WTC11 (cell line): ENCODE results near the gene CDH20. TPM values are rescaled to one million over a fixed set of nuclear protein-coding genes. Genes with fewer than 3 reads are reported as not detected.

Source experiments
- ATAC-seq: fragments of 200-7000 bp; cut with Tn5 transposase; 2 replicates; pipeline ENCODE4 v1.10.0; 2021; ENCODE audit warnings: mild to moderate bottlenecking, moderate library complexity
- CTCF ChIA-PET: fragments of 300-600 bp; sonication (Branson Sonifier 250); formaldehyde crosslinking; loops from one replicate; lab custom pipeline; 2021; ENCODE audit warnings: antibody characterized with exemption; lab: Charles Lee
- POLR2A ChIA-PET: fragments of 350-600 bp; sonication (Branson Sonifier 250); formaldehyde crosslinking; loops from one replicate; lab custom pipeline; 2021; ENCODE audit warnings: antibody characterized with exemption; lab: Charles Lee
- DNase-seq: peaks from one replicate; pipeline ENCODE4 v3.0.0; 2021; ENCODE audit warnings: low spot score
- H3K27ac Mint-ChIP-seq: 2 replicates; pipeline ENCODE4 v1.8.0; 2021; ENCODE audit warnings: mixed read lengths
- H3K27me3 Mint-ChIP-seq: 2 replicates; pipeline ENCODE4 v1.8.0; 2021; ENCODE audit warnings: low read depth, mild to moderate bottlenecking, moderate library complexity, mixed read lengths
- H3K36me3 Mint-ChIP-seq: 2 replicates; pipeline ENCODE4 v1.8.0; 2021; ENCODE audit warnings: mixed read lengths
- H3K4me1 Mint-ChIP-seq: 2 replicates; pipeline ENCODE4 v1.8.0; 2022; ENCODE audit warnings: mixed read lengths
- H3K4me3 Mint-ChIP-seq: 2 replicates; pipeline ENCODE4 v1.8.0; 2021; ENCODE audit warnings: mild to moderate bottlenecking, moderate library complexity, mixed read lengths
- H3K9me3 Mint-ChIP-seq: 2 replicates; pipeline ENCODE4 v1.8.0; 2021; ENCODE audit warnings: mixed read lengths
- AFF4 ChIP-seq: sonication (generic); formaldehyde crosslinking; IDR thresholded peaks from 2 replicates; pipeline ENCODE4 v1.8.1; 2023; ENCODE audit warnings: mild to moderate bottlenecking, missing genetic modification reagents, borderline replicate concordance
- E2F5 ChIP-seq: sonication (generic); formaldehyde crosslinking; IDR thresholded peaks from 2 replicates; pipeline ENCODE4 v1.8.1; 2022; ENCODE audit warnings: mild to moderate bottlenecking, moderate library complexity, missing genetic modification reagents
- FOXK1 ChIP-seq: sonication (generic); formaldehyde crosslinking; IDR thresholded peaks from 2 replicates; pipeline ENCODE4 v1.8.0; 2022; ENCODE audit warnings: mild to moderate bottlenecking, moderate library complexity, missing genetic modification reagents
- GABPB1 ChIP-seq: sonication (generic); formaldehyde crosslinking; IDR thresholded peaks from 2 replicates; pipeline ENCODE4 v1.8.1; 2023; ENCODE audit warnings: mild to moderate bottlenecking, missing genetic modification reagents
- GRHL2 ChIP-seq: fragments of 250-450 bp; sonication (Bioruptor Pico); IDR thresholded peaks from 2 replicates; pipeline ENCODE4 v1.8.0; 2022; ENCODE audit warnings: mild to moderate bottlenecking, moderate library complexity; ENCODE audit not compliant: insufficient replicate concordance, severe bottlenecking
- GTF2I ChIP-seq: fragments of 250-450 bp; sonication (Bioruptor Pico); conservative IDR thresholded peaks from 2 replicates; pipeline ENCODE4 v1.4.0; 2021; ENCODE audit warnings: mild to moderate bottlenecking
- HMGA2 ChIP-seq: fragments of 250-450 bp; sonication (Bioruptor Pico); IDR thresholded peaks from 2 replicates; pipeline ENCODE4 v1.4.0; 2021; ENCODE audit warnings: mild to moderate bottlenecking, moderate library complexity
- IRF1 ChIP-seq: sonication (generic); formaldehyde crosslinking; IDR thresholded peaks from 2 replicates; pipeline ENCODE4 v1.8.0; 2023; ENCODE audit warnings: missing genetic modification reagents
- IRF2 ChIP-seq: sonication (generic); formaldehyde crosslinking; IDR thresholded peaks from 2 replicates; pipeline ENCODE4 v1.8.0; 2022; ENCODE audit warnings: low read depth, missing genetic modification reagents, borderline replicate concordance
- JAZF1 ChIP-seq: fragments of 250-450 bp; sonication (Bioruptor Pico); IDR thresholded peaks from 2 replicates; pipeline ENCODE4 v1.9.0; 2021; ENCODE audit warnings: moderate library complexity, mild to moderate bottlenecking, inconsistent platforms
- MAX ChIP-seq: sonication (generic); formaldehyde crosslinking; IDR thresholded peaks from 2 replicates; pipeline ENCODE4 v1.8.0; 2022; ENCODE audit warnings: mild to moderate bottlenecking, missing genetic modification reagents
- NR1H2 ChIP-seq: sonication (generic); formaldehyde crosslinking; IDR thresholded peaks from 2 replicates; pipeline ENCODE4 v1.9.0; 2021; ENCODE audit warnings: mild to moderate bottlenecking, moderate library complexity, missing genetic modification reagents
- NR3C1 ChIP-seq: sonication (generic); formaldehyde crosslinking; conservative IDR thresholded peaks from 2 replicates; pipeline ENCODE4 v1.8.1; 2023; ENCODE audit warnings: low read depth, mild to moderate bottlenecking, missing genetic modification reagents
- PRDM15 ChIP-seq: sonication (generic); formaldehyde crosslinking; IDR thresholded peaks from 2 replicates; pipeline ENCODE4 v1.8.0; 2022; ENCODE audit warnings: missing genetic modification reagents
- PREB ChIP-seq: sonication (generic); formaldehyde crosslinking; IDR thresholded peaks from 2 replicates; pipeline ENCODE4 v1.8.1; 2022; ENCODE audit warnings: mild to moderate bottlenecking, missing genetic modification reagents, moderate library complexity, borderline replicate concordance
- PRRX2 ChIP-seq: fragments of 250-450 bp; sonication (Bioruptor Pico); IDR thresholded peaks from 2 replicates; pipeline ENCODE4 v1.8.0; 2021; ENCODE audit warnings: mild to moderate bottlenecking
- RORB ChIP-seq: fragments of 250-450 bp; sonication (Bioruptor Pico); IDR thresholded peaks from 2 replicates; pipeline ENCODE4 v1.9.0; 2021; ENCODE audit warnings: mild to moderate bottlenecking
- TEAD1 ChIP-seq: sonication (generic); formaldehyde crosslinking; IDR thresholded peaks from 2 replicates; pipeline ENCODE4 v1.8.0; 2022; ENCODE audit warnings: mild to moderate bottlenecking, missing genetic modification reagents
- TEAD4 ChIP-seq: sonication (generic); formaldehyde crosslinking; IDR thresholded peaks from 2 replicates; pipeline ENCODE4 v1.8.0; 2022; ENCODE audit warnings: mild to moderate bottlenecking, missing genetic modification reagents
- USF1 ChIP-seq: sonication (generic); formaldehyde crosslinking; IDR thresholded peaks from 2 replicates; pipeline ENCODE4 v1.8.0; 2022; ENCODE audit warnings: mild to moderate bottlenecking, missing genetic modification reagents
- ZMAT4 ChIP-seq: fragments of 250-450 bp; sonication (Bioruptor Pico); IDR thresholded peaks from 2 replicates; pipeline ENCODE4 v1.9.0; 2021; ENCODE audit warnings: mild to moderate bottlenecking
- ZNF423 ChIP-seq: fragments of 250-450 bp; sonication (Bioruptor Pico); IDR thresholded peaks from 2 replicates; pipeline ENCODE4 v2.1.2; 2022; ENCODE audit warnings: mild to moderate bottlenecking, moderate library complexity
- ZNF512 ChIP-seq: sonication (generic); formaldehyde crosslinking; IDR thresholded peaks from 2 replicates; pipeline ENCODE4 v1.8.1; 2022; ENCODE audit warnings: missing genetic modification reagents, borderline replicate concordance
- total RNA-seq: library from RNA; stranded (reverse); gene quantifications from 3 replicates; pipeline ENCODE4 v1.2.3, GENCODE V29; 2021

The CDH20 gene
- total RNA-seq, 1 experiment from 2014 or later, result 0.39 TPM

GRCh38 chr18:61503688-61504087 is 170.5 kb downstream of the CDH20 start:
- CTCF ChIA-PET, result interaction anchor here (2.0 kb wide), 1 partner anchor 182 kb away, joined by 9 read pairs; no protein-coding TSS in a partner anchor
- Mint-ChIP-seq H3K27ac (no peak overlapping the region), H3K4me3 (no peak overlapping the region), H3K27me3 (no peaks in the 10 kb centered on the region)
- no peak for ATAC-seq
- TF ChIP-seq RORB (CRISPR knock-in tag) (no peak), PREB (CRISPR knock-in tag) (no peak), IRF1 (no peak), FOXK1 (CRISPR knock-in tag) (no peak), GTF2I (CRISPR knock-in tag) (no peak), ZNF512 (CRISPR knock-in tag) (no peak), PRDM15 (no peak), NR3C1 (CRISPR knock-in tag) (no peak), USF1 (CRISPR knock-in tag) (no peak), TEAD4 (no peak), MAX (no peak), NR1H2 (CRISPR knock-in tag) (no peak), GABPB1 (no peak), ZMAT4 (CRISPR knock-in tag) (no peak), GRHL2 (CRISPR knock-in tag) (no peak), PRRX2 (CRISPR knock-in tag) (no peak)
- TF ChIP-seq, all 79 proteins: peak for 0
- no peak for DNase-seq
- Mint-ChIP-seq H3K4me1 (peaks cover 17% of the 10 kb centered on the region), H3K9me3 (peaks cover 4% of the 10 kb centered on the region), H3K36me3 (no peaks in the 10 kb centered on the region)
- POLR2A ChIA-PET, result interaction anchor here (0.7 kb wide), 1 partner anchor 40 kb away, joined by 4 read pairs; no protein-coding TSS in a partner anchor

- H3K27me3 Mint-ChIP-seq, result no peaks in the 10 kb centered on the region
- no peak overlapping the region for H3K27ac Mint-ChIP-seq
- H3K36me3 Mint-ChIP-seq, result no peaks in the 10 kb centered on the region
- DNase-seq, result no peak
- ChIA-PET CTCF (no interaction called here), POLR2A (no interaction called here)
- H3K4me1 Mint-ChIP-seq, result no peaks in the 10 kb centered on the region
- ATAC-seq, result no peak
- H3K9me3 Mint-ChIP-seq, result no peaks in the 10 kb centered on the region
- no peak overlapping the region for H3K4me3 Mint-ChIP-seq
- TF ChIP-seq IRF2 (CRISPR knock-in tag) (no peak), TEAD1 (CRISPR knock-in tag) (no peak), HMGA2 (CRISPR knock-in tag) (no peak), TEAD4 (no peak), ZNF423 (no peak), E2F5 (no peak), AFF4 (CRISPR knock-in tag) (no peak), JAZF1 (CRISPR knock-in tag) (no peak)
Measured at GRCh38 chr18:61528961-61529360, 195.7 kb downstream of the CDH20 start.
